OCI-LY3 (cell line): ENCODE measurements around the gene ZBTB22.
"Not testable (repeated sequence)": the region's sequence is repeated elsewhere in the genome, so short reads cannot be mapped to it uniquely, and the experiment has no call there.

Source experiments
- H2AFZ ChIP-seq: fragments of 200-600, 300-600 bp; shearing (Covaris generic); 2 replicates; pipeline ENCODE4 v1.6.0; 2014; ENCODE audit warnings: antibody characterized with exemption, low read depth, low read length
- H3K27ac ChIP-seq: fragments of 200-600, 300-600 bp; sonication (generic); 2 replicates; pipeline ENCODE4 v1.5.1; 2014; ENCODE audit warnings: mild to moderate bottlenecking, low read length, moderate library complexity, mixed read lengths
- H3K27me3 ChIP-seq: fragments of 200-600, 300-600 bp; sonication (generic); 2 replicates; pipeline ENCODE4 v1.6.1; 2014; ENCODE audit warnings: low read depth, low read length, mixed read lengths
- H3K36me3 ChIP-seq: fragments of 200-600, 300-600 bp; sonication (generic); replicated peaks from 2 replicates; pipeline ENCODE3; 2014; ENCODE audit warnings: low read depth, low read length, mixed read lengths
- H3K4me1 ChIP-seq: fragments of 300-600, 200-600 bp; sonication (generic); 2 replicates; pipeline ENCODE4 v1.6.1; 2014; ENCODE audit warnings: low read length, mixed read lengths
- H3K4me2 ChIP-seq: fragments of 200-600, 300-600 bp; sonication (generic); 2 replicates; pipeline ENCODE4 v1.6.1; 2014; ENCODE audit warnings: low read length, mixed read lengths
- H3K4me3 ChIP-seq: fragments of 300-600, 200-600 bp; sonication (generic); 2 replicates; pipeline ENCODE4 v1.5.1; 2014; ENCODE audit warnings: antibody characterized with exemption, mild to moderate bottlenecking, low read length, moderate library complexity
- H3K79me2 ChIP-seq: fragments of 300-600, 200-600 bp; shearing (Covaris generic); 2 replicates; pipeline ENCODE4 v1.6.1; 2014; ENCODE audit warnings: mild to moderate bottlenecking, low read length, mixed read lengths
- H3K9ac ChIP-seq: fragments of 300-600, 200-600 bp; shearing (Covaris generic); 2 replicates; pipeline ENCODE4 v1.6.0; 2014; ENCODE audit warnings: mild to moderate bottlenecking, low read length, moderate library complexity
- H3K9me3 ChIP-seq: fragments of 200-600, 300-600 bp; shearing (Covaris generic); 2 replicates; pipeline ENCODE4 v1.6.1; 2014; ENCODE audit warnings: low read length, mixed read lengths; ENCODE audit not compliant: insufficient read depth
- H4K20me1 ChIP-seq: fragments of 200-600, 300-600 bp; sonication (generic); 2 replicates; pipeline ENCODE4 v1.6.1; 2016; ENCODE audit warnings: low read length, mixed read lengths; ENCODE audit not compliant: insufficient read depth
- EZH2phosphoT487 ChIP-seq: fragments of 200-600 bp; shearing (Covaris generic); IDR thresholded peaks from 2 replicates; pipeline ENCODE4 v1.6.1; 2018; ENCODE audit warnings: antibody characterized with exemption, mixed run types, low read depth
- TF ChIP-seq, protein P1 (sequence below): fragments of 200-600, 300-600 bp; sonication (generic); IDR thresholded peaks from 2 replicates; pipeline ENCODE4 v1.5.1; 2014; ENCODE audit warnings: antibody characterized with exemption, low read length, low read depth

Gene ZBTB22

GRCh38 chr6:33344701-33345697 lies 27.5 kb upstream of the ZBTB22 start:
- Histone ChIP-seq H3K4me2 (peak overlapping the region; percentile 92), H2AFZ (peak overlapping the region; percentile 97), H3K9ac (peak overlapping the region; percentile 55), H4K20me1 (no peaks in the 10 kb centered on the region), H3K4me1 (peaks cover 12% of the 10 kb centered on the region), H3K79me2 (no peaks in the 10 kb centered on the region), H3K27me3 (no peaks in the 10 kb centered on the region), H3K4me3 (peak overlapping the region; percentile 73), H3K36me3 (no peaks in the 10 kb centered on the region), H3K9me3 (no peaks in the 10 kb centered on the region), H3K27ac (no peak overlapping the region)
- TF ChIP-seq EZH2phosphoT487, result no peak
- TF ChIP-seq, protein P1, sequence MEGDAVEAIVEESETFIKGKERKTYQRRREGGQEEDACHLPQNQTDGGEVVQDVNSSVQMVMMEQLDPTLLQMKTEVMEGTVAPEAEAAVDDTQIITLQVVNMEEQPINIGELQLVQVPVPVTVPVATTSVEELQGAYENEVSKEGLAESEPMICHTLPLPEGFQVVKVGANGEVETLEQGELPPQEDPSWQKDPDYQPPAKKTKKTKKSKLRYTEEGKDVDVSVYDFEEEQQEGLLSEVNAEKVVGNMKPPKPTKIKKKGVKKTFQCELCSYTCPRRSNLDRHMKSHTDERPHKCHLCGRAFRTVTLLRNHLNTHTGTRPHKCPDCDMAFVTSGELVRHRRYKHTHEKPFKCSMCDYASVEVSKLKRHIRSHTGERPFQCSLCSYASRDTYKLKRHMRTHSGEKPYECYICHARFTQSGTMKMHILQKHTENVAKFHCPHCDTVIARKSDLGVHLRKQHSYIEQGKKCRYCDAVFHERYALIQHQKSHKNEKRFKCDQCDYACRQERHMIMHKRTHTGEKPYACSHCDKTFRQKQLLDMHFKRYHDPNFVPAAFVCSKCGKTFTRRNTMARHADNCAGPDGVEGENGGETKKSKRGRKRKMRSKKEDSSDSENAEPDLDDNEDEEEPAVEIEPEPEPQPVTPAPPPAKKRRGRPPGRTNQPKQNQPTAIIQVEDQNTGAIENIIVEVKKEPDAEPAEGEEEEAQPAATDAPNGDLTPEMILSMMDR, result peak; percentile 45

- H3K27me3 ChIP-seq, result no peaks in the 10 kb centered on the region
- TF ChIP-seq EZH2phosphoT487, result no peak
- TF ChIP-seq, protein P1, result no peak
- H4K20me1 ChIP-seq, result no peaks in the 10 kb centered on the region
- no peaks in the 10 kb centered on the region for H3K9me3 ChIP-seq
- no peak overlapping the region for H3K27ac ChIP-seq
- H2AFZ ChIP-seq, result no peak overlapping the region
- H3K4me1 ChIP-seq, result peaks cover 12% of the 10 kb centered on the region
- H3K4me3 ChIP-seq, result no peak overlapping the region
- H3K4me2 ChIP-seq, result peak overlapping the region; percentile 92
- no peaks in the 10 kb centered on the region for H3K36me3 ChIP-seq
- H3K79me2 ChIP-seq, result no peaks in the 10 kb centered on the region
- no peak overlapping the region for H3K9ac ChIP-seq
Measured at GRCh38 chr6:33343953-33344611, 26.5 kb upstream of the ZBTB22 start.

GRCh38 chr6:33343606-33343952 lies 26.0 kb upstream of the ZBTB22 start:
- not testable (repeated sequence) for H3K27me3 ChIP-seq, H3K9me3 ChIP-seq, H2AFZ ChIP-seq, H3K4me2 ChIP-seq, H4K20me1 ChIP-seq, H3K79me2 ChIP-seq, H3K4me3 ChIP-seq, H3K27ac ChIP-seq, H3K9ac ChIP-seq, H3K36me3 ChIP-seq
- H3K4me1 ChIP-seq, result peaks cover 12% of the 10 kb centered on the region

DNA sequence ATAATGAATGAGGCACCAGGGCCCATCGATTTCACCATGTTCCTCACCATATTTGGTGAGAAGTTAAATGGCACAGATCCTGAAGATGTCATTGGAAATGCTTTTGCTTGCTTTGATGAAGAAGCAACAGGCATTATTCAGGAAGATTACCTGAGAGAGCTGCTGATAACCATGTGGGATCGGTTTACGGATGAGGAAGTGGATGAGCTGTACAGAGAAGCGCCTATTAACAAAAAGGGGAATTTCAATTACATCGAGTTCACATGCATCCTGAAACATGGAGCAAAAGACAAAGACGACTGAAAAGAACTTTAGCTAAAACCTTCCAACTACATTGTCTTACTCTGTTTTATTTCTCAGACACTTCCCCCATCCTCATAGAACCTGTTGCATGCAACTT lies 21.6 kb upstream of the ZBTB22 start:
- Histone ChIP-seq H3K4me3 (no peak overlapping the region), H3K4me1 (peaks cover 13% of the 10 kb centered on the region), H3K4me2 (no peak overlapping the region), H3K9me3 (no peaks in the 10 kb centered on the region), H3K9ac (no peak overlapping the region), H3K79me2 (no peaks in the 10 kb centered on the region), H3K36me3 (no peaks in the 10 kb centered on the region), H3K27me3 (no peaks in the 10 kb centered on the region), H2AFZ (no peak overlapping the region), H4K20me1 (no peaks in the 10 kb centered on the region), H3K27ac (no peak overlapping the region)
- TF ChIP-seq, protein P1, result no peak
